ENCODE measurements around the gene CISD1.

The CISD1 gene

GRCh38 chr10:58316874-58317273, 47.9 kb downstream of the CISD1 start:
- DNase-seq = no peak

DNA sequence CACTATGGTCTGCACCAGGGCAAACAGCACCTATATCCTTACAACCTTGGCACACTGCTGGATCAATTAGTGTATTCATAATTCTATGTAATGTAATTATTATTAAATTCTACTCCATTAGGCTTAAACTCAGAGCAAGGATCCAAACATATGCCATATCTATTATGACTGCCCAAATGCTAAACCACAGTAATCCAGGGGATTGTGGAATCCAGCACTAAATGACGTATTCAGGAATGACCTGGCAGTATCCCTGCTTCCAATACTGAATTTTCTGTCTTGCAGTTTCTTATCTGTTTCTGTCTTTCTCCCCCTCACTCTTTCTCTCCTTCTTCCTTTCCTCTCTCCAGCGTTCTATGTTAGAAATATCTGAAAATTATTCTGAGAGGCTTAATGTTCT, 49.4 kb downstream of the CISD1 start:
- no peak for DNase-seq

GRCh38 chr10:58319599-58319998, 50.6 kb downstream of the CISD1 start:
- DNase-seq = no peak

DNA sequence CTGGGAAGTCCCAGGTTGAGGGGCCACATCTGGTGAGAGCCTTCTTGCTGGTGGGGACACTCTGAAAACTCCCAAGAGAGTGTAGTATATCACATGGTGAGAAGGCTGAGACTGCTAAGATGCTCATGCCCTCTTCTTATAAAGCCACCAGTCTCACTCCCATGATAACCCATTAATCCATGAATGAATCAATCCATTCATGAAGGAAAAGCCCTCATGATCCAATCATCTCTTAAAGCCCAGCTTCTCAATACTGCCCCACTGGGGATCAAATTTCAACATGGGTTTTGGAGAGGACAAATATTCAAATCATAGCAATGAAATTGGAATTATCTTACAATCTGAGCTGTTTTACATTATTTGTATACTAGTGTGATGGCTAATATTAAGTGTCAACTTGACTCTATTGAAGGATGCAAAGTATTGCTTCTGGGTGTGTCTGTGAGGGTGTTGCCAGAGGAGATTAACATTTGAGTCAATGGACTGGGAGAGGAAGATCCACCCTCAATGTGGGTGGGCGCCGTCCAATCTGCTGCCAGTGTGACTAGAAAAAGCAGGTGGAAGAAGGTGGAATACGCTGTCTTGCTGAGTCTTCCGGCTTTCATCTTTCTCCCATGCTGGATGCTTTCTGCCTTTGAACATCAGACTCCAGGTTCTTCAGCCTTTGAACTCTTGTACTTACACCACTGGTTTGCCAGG, 51.5 kb downstream of the CISD1 start:
- DNase-seq = no peak

- no peak for DNase-seq
Measured at GRCh38 chr10:58322072-58322834, 53.3 kb downstream of the CISD1 start.

- DNase-seq = no peak
Measured at GRCh38 chr10:58322835-58323209, 53.9 kb downstream of the CISD1 start.

DNA sequence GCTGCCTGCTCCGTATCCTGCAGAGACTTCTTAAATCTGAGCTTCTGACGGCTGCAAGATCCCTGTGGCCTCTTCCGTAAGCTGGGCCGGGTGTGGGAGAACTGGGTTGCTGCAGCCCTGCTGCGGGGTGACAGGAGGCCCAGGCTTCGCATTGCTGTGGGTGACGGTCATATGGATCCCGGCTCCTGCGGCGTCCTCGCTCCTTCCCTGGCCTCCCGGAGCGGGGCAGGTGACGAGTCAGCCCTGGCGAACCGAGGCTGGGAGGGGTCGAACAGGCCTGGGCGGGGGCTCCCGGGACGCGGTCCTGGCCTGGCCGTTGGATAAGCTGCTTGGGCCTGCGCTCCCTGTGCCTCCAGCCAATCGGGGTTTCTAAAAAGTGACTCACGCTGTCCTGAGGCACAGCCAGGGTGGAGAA, 58.0 kb downstream of the CISD1 start:
- DNase-seq = no peak

DNA sequence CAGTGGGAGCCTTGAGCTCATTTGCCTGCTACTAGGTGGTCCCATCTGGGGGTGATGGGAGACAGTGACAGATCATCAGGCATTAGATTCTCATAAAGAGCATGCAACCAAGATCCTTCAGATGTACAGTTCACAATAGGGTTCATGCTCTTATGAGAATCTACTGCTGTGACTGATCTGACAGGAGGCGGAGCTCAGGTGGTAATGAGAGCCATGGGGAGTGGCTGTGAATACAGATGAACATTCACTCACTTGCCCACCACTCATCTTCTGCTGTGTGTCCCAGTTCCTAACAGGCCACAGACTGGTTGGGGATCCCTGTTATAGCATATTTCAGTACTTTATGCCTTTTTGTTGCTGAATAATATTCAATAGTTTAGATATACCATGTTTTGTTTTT, 59.3 kb downstream of the CISD1 start:
- DNase-seq = no peak

- no peak for DNase-seq
Measured at GRCh38 chr10:58330431-58330830, 61.5 kb downstream of the CISD1 start.

DNA sequence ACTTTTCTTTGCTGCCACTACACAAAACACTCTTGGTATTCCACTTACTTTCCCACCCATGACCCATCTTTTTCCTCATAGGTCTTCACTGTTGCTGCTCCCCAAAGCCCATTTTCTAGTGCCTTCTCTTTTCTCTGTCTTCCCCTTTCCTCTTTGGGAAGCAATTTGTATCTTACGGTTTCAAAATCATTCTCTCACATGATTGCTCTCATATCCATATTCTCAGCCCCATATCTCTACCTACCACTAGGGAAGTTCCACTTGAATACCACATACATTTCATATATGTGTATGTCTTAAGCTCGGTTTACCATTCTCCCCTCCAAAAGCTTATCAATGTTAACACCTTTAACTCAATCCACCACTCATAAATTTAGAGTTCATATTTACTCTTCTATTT, 62.7 kb downstream of the CISD1 start:
- no peak for DNase-seq

GRCh38 chr10:58334817-58335305, 65.9 kb downstream of the CISD1 start, which contains the start of gene UBE2D1:
TSS of gene UBE2D1 (plus strand) at chr10:58335006. CDS start at chr10:58335202, 196 bp downstream.
- peak; percentile 80 for DNase-seq

GRCh38 chr10:58335306-58336005, 66.5 kb downstream of the CISD1 start:
- no peak for DNase-seq

- DNase-seq = no peak
Measured at GRCh38 chr10:58336242-58336641, 67.3 kb downstream of the CISD1 start.
